ENCODE results near the gene DDX10. TPM values are rescaled to one million over a fixed set of nuclear protein-coding genes. Genes with fewer than 3 reads are reported as not detected.
"Not testable (repeated sequence)": the region's sequence is repeated elsewhere in the genome, so short reads cannot be mapped to it uniquely, and the experiment has no call there.

The DDX10 gene
- total and polyA plus RNA-seq, 3 donors from 2014 or later: 25.7 to 64.4 (median 59.2) TPM

- H3K27ac ChIP-seq: no peak overlapping the region
- no peaks in the 10 kb centered on the region for H3K9me3 ChIP-seq
- DNase-seq: peak; percentile 82
- TF ChIP-seq POLR2A (IDR thresholded peaks at IDR 0.05): no peak
- peak in 2 of 3 experiments; percentile 42 to 45 for TF ChIP-seq CTCF (IDR thresholded peaks at IDR 0.05)
- no peak overlapping the region for H3K4me3 ChIP-seq
- H3K27me3 ChIP-seq: no peaks in the 10 kb centered on the region
- intact Hi-C loops (cut with DNase I; ENCODE audit: low total_unique reads): no loop called here
- peaks cover 3% of the 10 kb centered on the region for H3K4me1 ChIP-seq
- no peaks in the 10 kb centered on the region for H3K36me3 ChIP-seq (ENCODE audit: low read depth, missing control alignments)
- WGBS, 2 donors: 51 to 60% methylated on average over 8 to 9 of the region's 9 CpGs
These were observed 17.0 kb upstream of the DDX10 start for GRCh38 chr11:108647701-108648527.

GRCh38 chr11:108648528-108648885, 16.4 kb upstream of the DDX10 start:
- TF ChIP-seq POLR2A (IDR thresholded peaks at IDR 0.05) (no peak), CTCF (IDR thresholded peaks at IDR 0.05) (no peak)
- Histone ChIP-seq H3K36me3 (ENCODE audit: low read depth, missing control alignments) (no peaks in the 10 kb centered on the region), H3K27me3 (no peaks in the 10 kb centered on the region), H3K4me1 (peaks cover 3% of the 10 kb centered on the region), H3K27ac (no peak overlapping the region), H3K9me3 (no peaks in the 10 kb centered on the region), H3K4me3 (no peak overlapping the region)
- no peak for DNase-seq
- intact Hi-C loops (cut with DNase I; ENCODE audit: low total_unique reads): no loop called here
- WGBS, 2 donors: 86 to 95% methylated on average over 2 of the region's 2 CpGs

- not testable (repeated sequence) for H3K4me3 ChIP-seq; H3K36me3 ChIP-seq (ENCODE audit: low read depth, missing control alignments); H3K27ac ChIP-seq; DNase-seq; H3K9me3 ChIP-seq; H3K27me3 ChIP-seq; H3K4me1 ChIP-seq
- WGBS, 2 donors: 69% methylated on average over 3 of the region's 3 CpGs
- intact Hi-C loops (cut with DNase I; ENCODE audit: low total_unique reads): loop anchor here (10.0 kb wide), 1 partner anchor 149 kb away; no protein-coding TSS in a partner anchor
These were observed 10.8 kb upstream of the DDX10 start for GRCh38 chr11:108654100-108654499.

GRCh38 chr11:108654994-108655631, 9.8 kb upstream of the DDX10 start:
- H3K27me3 ChIP-seq: no peaks in the 10 kb centered on the region
- H3K36me3 ChIP-seq (ENCODE audit: low read depth, missing control alignments): no peaks in the 10 kb centered on the region
- no peaks in the 10 kb centered on the region for H3K4me1 ChIP-seq
- peak; percentile 59 for DNase-seq
- no peaks in the 10 kb centered on the region for H3K9me3 ChIP-seq
- intact Hi-C loops (cut with DNase I; ENCODE audit: low total_unique reads): loop anchor here (10.0 kb wide), 1 partner anchor 150 kb away; no protein-coding TSS in a partner anchor
- no peak overlapping the region for H3K27ac ChIP-seq
- 71% methylated on average over 5 of the region's 5 CpGs for WGBS, 2 donors
- TF ChIP-seq CTCF (IDR thresholded peaks at IDR 0.05) (peak in 2 of 3 experiments; percentile 47 to 49), POLR2A (IDR thresholded peaks at IDR 0.05) (no peak)
- no peak overlapping the region for H3K4me3 ChIP-seq

- Histone ChIP-seq H3K4me1 (peaks cover 18% of the 10 kb centered on the region), H3K4me3 (no peak overlapping the region), H3K27me3 (no peaks in the 10 kb centered on the region), H3K9me3 (no peaks in the 10 kb centered on the region), H3K27ac (no peak overlapping the region), H3K36me3 (ENCODE audit: low read depth, missing control alignments) (no peaks in the 10 kb centered on the region)
- intact Hi-C loops (cut with DNase I; ENCODE audit: low total_unique reads): no loop called here
- WGBS, 2 donors: 84 to 87% methylated on average over 4 of the region's 4 CpGs
- DNase-seq: no peak
- TF ChIP-seq CTCF (IDR thresholded peaks at IDR 0.05): no peak
- no peak for TF ChIP-seq POLR2A (IDR thresholded peaks at IDR 0.05)
These were observed 2.2 kb upstream of the DDX10 start for GRCh38 chr11:108662700-108663099.

Data from testis (tissue), 3 donors.